HG02981 (cell line): ENCODE results near the gene HCN2.
"Not testable (repeated sequence)": the region's sequence is repeated elsewhere in the genome, so short reads cannot be mapped to it uniquely, and the experiment has no call there.

ENCODE experiments used
- ATAC-seq: cut with Tn5 transposase; IDR thresholded peaks from one replicate; pipeline ENCODE4 v1.9.1; 2021; ENCODE audit warnings: mild to moderate bottlenecking, moderate library complexity; ENCODE audit not compliant: unreplicated experiment

The HCN2 gene

GRCh38 chr19:584240-585001 lies 5.3 kb upstream of the HCN2 start:
- no peak for ATAC-seq

GRCh38 chr19:585146-585545 lies 4.5 kb upstream of the HCN2 start:
- ATAC-seq: not testable (repeated sequence)

- no peak for ATAC-seq
These were observed 4.0 kb upstream of the HCN2 start for GRCh38 chr19:585551-586110.

- no peak for ATAC-seq
These were observed 1.5 kb upstream of the HCN2 start for GRCh38 chr19:588093-588740.

GRCh38 chr19:588741-589692 lies 664 bp upstream of the HCN2 start:
- ATAC-seq: no peak

GRCh38 chr19:590396-590745 lies 690 bp downstream of the HCN2 start:
- no peak for ATAC-seq

- no peak for ATAC-seq
These were observed 1.0 kb downstream of the HCN2 start for GRCh38 chr19:590750-591098.

GRCh38 chr19:591099-591958 lies 1.6 kb downstream of the HCN2 start:
- ATAC-seq: no peak

- ATAC-seq: no peak
These were observed 2.4 kb downstream of the HCN2 start for GRCh38 chr19:592101-592500.

- no peak for ATAC-seq
These were observed 3.4 kb downstream of the HCN2 start for GRCh38 chr19:593055-593454.

GRCh38 chr19:593505-593904 lies 3.8 kb downstream of the HCN2 start:
- no peak for ATAC-seq

GRCh38 chr19:594265-594870 lies 4.7 kb downstream of the HCN2 start:
- ATAC-seq: no peak

GRCh38 chr19:595326-596262 lies 5.9 kb downstream of the HCN2 start:
- ATAC-seq: no peak

- no peak for ATAC-seq
These were observed 6.6 kb downstream of the HCN2 start for GRCh38 chr19:596263-596655.

GRCh38 chr19:597406-598315 lies 8.0 kb downstream of the HCN2 start:
- no peak for ATAC-seq

GRCh38 chr19:601310-601709 lies 11.6 kb downstream of the HCN2 start:
- ATAC-seq: no peak

- no peak for ATAC-seq
These were observed 12.1 kb downstream of the HCN2 start for GRCh38 chr19:601790-602189.
